HS-27A (cell line): ENCODE measurements around the gene OSBPL10.

Experiments used
- DNase-seq: peaks from one replicate; pipeline ENCODE4 v3.0.0-alpha.2; 2012; ENCODE audit warnings: low read depth, missing footprints

Gene OSBPL10

GRCh38 chr3:31615071-31615875, 365.8 kb downstream of the OSBPL10 start:
- no peak for DNase-seq

GRCh38 chr3:31614162-31614921, 366.7 kb downstream of the OSBPL10 start:
- no peak for DNase-seq

DNA sequence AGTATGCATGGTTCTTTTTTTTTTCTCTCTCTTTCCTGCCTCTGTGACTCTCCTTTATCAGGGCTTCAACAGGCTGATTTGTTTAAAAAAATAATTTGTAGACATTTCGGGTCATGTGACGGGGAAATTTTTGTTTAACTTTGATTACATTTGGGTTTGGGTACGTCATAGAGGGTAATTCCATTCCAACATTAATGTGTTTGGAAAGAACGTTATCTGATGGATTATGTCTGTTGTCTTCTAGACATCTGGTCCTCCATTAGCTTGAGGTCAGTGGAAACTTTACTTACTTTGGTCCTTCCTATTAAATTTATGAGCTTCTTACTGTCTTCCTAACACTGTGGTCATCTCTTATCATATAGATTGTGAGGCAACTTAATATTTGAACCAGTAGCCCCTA, 367.4 kb downstream of the OSBPL10 start:
- no peak for DNase-seq

GRCh38 chr3:31613177-31613576, 367.9 kb downstream of the OSBPL10 start:
- DNase-seq: no peak
